ENCODE results near the gene SUPT4H1.
"Not testable (repeated sequence)": the region's sequence is repeated elsewhere in the genome, so short reads cannot be mapped to it uniquely, and the experiment has no call there.

Gene SUPT4H1

GRCh38 chr17:58362368-58363014, 10.5 kb upstream of the SUPT4H1 start:
- no peak for DNase-seq

GRCh38 chr17:58360296-58361063, 8.5 kb upstream of the SUPT4H1 start:
- DNase-seq, result no peak

GRCh38 chr17:58358408-58359172, 6.6 kb upstream of the SUPT4H1 start:
- DNase-seq, result no peak

GRCh38 chr17:58357312-58358297, 5.6 kb upstream of the SUPT4H1 start:
- no peak for DNase-seq

- DNase-seq, result no peak
Measured at GRCh38 chr17:58356231-58356630, 4.2 kb upstream of the SUPT4H1 start.

- DNase-seq, result no peak
Measured at GRCh38 chr17:58354541-58355216, 2.7 kb upstream of the SUPT4H1 start.

- no peak for DNase-seq
Measured at GRCh38 chr17:58353389-58353825, 1.4 kb upstream of the SUPT4H1 start.

- peak; percentile 56 for DNase-seq
Measured at GRCh38 chr17:58352596-58353388, 791 bp upstream of the SUPT4H1 start.

GRCh38 chr17:58351182-58351581, 819 bp downstream of the SUPT4H1 start:
- no peak for DNase-seq

- no peak for DNase-seq
Measured at GRCh38 chr17:58348038-58348437, 4.0 kb downstream of the SUPT4H1 start.

- DNase-seq, result no peak
Measured at GRCh38 chr17:58345500-58345899, 6.5 kb downstream of the SUPT4H1 start.

- no peak for DNase-seq
Measured at GRCh38 chr17:58344791-58345157, 7.2 kb downstream of the SUPT4H1 start.

GRCh38 chr17:58344047-58344790, 7.8 kb downstream of the SUPT4H1 start:
- peak; percentile 41 for DNase-seq

GRCh38 chr17:58343131-58343530, 8.9 kb downstream of the SUPT4H1 start:
- no peak for DNase-seq

GRCh38 chr17:58341861-58342475, 10.0 kb downstream of the SUPT4H1 start:
- no peak for DNase-seq

- not testable (repeated sequence) for DNase-seq
Measured at GRCh38 chr17:58341136-58341860, 10.7 kb downstream of the SUPT4H1 start.

- DNase-seq, result no peak
Measured at GRCh38 chr17:58340405-58340876, 11.6 kb downstream of the SUPT4H1 start.

GRCh38 chr17:58339755-58340404, 12.1 kb downstream of the SUPT4H1 start:
- DNase-seq, result no peak
